GM12801 (cell line): Measurements from ENCODE around the gene NT5C2.

ENCODE experiments used
- CTCF ChIP-seq: IDR thresholded peaks from one replicate; pipeline ENCODE4 v1.5.1; 2011; ENCODE audit warnings: control low read depth; ENCODE audit not compliant: insufficient read length; ENCODE audit errors: extremely low read depth

Gene NT5C2

GRCh38 chr10:103078676-103079075, 114.4 kb downstream of the NT5C2 start:
- TF ChIP-seq CTCF, result no peak

DNA sequence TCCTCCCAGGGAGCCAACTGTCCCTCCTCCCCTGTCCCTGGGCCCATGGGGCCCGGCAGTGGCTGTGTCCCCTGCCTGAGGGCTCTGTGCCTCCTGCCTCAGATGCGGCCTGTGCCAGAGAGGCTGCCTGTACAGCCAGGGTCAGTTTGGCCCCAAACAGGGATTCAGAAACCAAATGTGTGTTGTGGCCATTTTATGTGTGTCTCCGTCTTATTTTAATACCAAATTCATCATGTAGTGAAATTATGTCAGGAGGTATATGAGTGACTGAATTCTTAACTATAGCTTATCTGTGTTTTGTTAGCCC, 114.8 kb downstream of the NT5C2 start:
- no peak for TF ChIP-seq CTCF

DNA sequence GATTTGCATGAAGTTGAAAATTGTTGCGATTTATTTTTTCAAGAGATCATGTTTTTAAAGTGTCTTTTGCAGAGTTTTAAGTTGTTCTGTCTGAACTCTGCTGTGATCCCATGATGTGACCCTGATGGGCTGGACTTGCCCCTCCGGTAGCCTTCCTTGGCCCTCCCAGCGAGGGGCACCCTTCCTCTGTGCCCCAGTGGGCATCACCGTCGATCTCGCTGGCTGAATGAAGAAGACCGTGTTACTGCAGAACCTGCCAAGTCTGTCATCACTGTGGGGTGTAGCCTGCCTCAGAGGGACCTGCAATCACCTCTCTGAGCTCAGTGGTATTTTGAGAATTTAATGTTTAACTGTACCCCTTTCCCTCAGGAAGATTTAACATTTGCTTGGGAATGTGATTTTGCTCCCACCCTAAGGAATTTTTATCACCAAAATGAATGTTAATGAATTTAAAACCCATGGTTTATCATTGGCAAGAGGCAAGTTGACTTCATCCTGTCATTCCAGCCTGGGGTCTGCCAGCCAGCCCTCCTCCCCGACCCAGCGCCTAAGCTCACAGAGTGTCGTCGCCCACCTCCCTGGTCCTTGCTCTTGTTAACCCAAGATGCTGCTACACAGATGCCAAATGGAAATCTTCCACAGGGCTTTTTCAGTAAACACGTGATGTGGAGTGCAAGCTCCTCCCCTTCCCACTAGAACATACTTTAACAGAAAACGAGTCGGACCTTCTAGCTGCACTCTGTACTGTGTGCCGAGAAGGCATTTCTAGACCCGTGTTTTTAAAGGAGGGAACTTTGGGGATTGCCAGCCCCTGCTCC, 115.4 kb downstream of the NT5C2 start:
- no peak for TF ChIP-seq CTCF

DNA sequence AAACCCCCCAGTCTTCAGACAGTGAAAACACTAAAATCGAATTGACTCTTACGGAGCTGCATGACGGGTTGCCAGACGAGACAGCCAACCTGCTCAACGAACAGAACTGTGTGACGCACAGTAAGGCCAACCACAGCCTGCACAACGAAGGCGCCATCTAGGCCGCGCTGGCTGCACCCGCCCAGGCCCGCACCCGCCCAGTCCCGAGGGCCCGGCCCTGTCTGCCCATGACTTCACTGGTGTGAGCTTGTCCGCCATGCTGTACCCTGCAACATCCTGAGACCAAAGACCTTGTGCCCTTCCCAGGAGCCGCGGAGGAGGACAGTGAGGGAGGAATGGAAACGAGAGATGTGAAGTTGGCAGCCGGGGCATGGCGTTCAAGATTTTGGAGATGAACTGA, 116.1 kb downstream of the NT5C2 start:
- no peak for TF ChIP-seq CTCF

DNA sequence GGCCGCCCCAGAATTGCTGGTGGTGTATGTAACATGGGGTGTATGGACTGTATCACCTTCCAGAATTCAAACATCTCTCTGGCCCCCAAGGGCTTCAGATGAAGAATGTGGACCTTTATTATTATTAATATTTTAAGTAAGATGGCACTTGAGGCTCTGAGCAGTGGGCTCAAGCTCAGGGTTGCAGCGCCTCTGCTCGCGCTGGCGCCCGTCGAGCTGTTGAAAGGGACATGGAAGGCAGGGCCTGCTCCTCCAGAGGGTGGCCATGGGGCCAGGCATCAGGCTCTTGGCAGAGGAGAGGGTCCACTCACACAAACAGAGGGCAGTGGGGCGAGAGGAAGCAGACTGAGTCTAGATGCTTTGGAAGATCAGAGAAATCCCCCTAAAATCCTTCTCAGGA, 120.2 kb downstream of the NT5C2 start:
- no peak for TF ChIP-seq CTCF

DNA sequence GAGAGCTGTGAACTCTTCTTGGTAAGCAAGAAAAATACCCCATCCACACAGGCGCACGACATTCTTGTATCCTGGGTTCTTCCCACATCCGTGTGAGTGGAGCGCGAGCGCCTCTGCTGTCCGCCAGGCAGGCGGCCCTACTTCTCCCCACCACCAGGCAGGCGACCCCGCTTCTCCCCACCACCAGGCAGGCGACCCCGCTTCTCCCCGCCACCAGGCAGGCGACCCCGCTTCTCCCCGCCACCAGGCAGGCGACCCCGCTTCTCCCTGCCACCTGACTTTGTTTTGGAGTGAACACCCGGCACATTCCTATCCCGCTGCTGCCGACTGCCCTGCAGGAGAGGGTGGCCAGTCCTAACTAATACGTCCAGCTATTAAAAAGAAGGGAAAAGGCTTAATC, 120.8 kb downstream of the NT5C2 start:
- TF ChIP-seq CTCF, result no peak

- TF ChIP-seq CTCF, result no peak
Observed at GRCh38 chr10:103069453-103070331, 123.4 kb downstream of the NT5C2 start.
